IPS-18c (cell line): Measurements from ENCODE around the gene C1orf167.
A peak's percentile ranks its signal among the peaks of the same experiment; 100 is the strongest.

Experiments used
- H3K4me3 ChIP-seq: 2 replicates; pipeline ENCODE4 v1.7.0; 2013; ENCODE audit warnings: low read depth, mild to moderate bottlenecking, low read length, moderate library complexity; ENCODE audit not compliant: insufficient read depth
- H3K9me3 ChIP-seq: one replicate; pipeline ENCODE4 v1.6.1; 2013; ENCODE audit warnings: mild to moderate bottlenecking, low read length, moderate library complexity; ENCODE audit not compliant: control insufficient read depth, insufficient read depth

The C1orf167 gene

GRCh38 chr1:11790101-11790879 lies 28.3 kb downstream of the C1orf167 start:
- Histone ChIP-seq H3K4me3 (no peak overlapping the region), H3K9me3 (no peaks in the 10 kb centered on the region)

- Histone ChIP-seq H3K4me3 (no peak overlapping the region), H3K9me3 (no peaks in the 10 kb centered on the region)
Measured at GRCh38 chr1:11790880-11791715, 29.1 kb downstream of the C1orf167 start.

- no peak overlapping the region for H3K4me3 ChIP-seq
- H3K9me3 ChIP-seq, result no peaks in the 10 kb centered on the region
Measured at GRCh38 chr1:11792106-11792505, 30.1 kb downstream of the C1orf167 start.

GRCh38 chr1:11793819-11794218 lies 31.8 kb downstream of the C1orf167 start:
- H3K4me3 ChIP-seq, result no peak overlapping the region
- no peaks in the 10 kb centered on the region for H3K9me3 ChIP-seq

- Histone ChIP-seq H3K4me3 (no peak overlapping the region), H3K9me3 (no peaks in the 10 kb centered on the region)
Measured at GRCh38 chr1:11794446-11795237, 32.6 kb downstream of the C1orf167 start.

- H3K9me3 ChIP-seq, result no peaks in the 10 kb centered on the region
- no peak overlapping the region for H3K4me3 ChIP-seq
Measured at GRCh38 chr1:11795238-11795890, 33.4 kb downstream of the C1orf167 start.

GRCh38 chr1:11796036-11796828 lies 34.2 kb downstream of the C1orf167 start:
- Histone ChIP-seq H3K4me3 (no peak overlapping the region), H3K9me3 (no peaks in the 10 kb centered on the region)

- no peaks in the 10 kb centered on the region for H3K9me3 ChIP-seq
- H3K4me3 ChIP-seq, result no peak overlapping the region
Measured at GRCh38 chr1:11797525-11798216, 35.7 kb downstream of the C1orf167 start.

- Histone ChIP-seq H3K4me3 (no peak overlapping the region), H3K9me3 (peaks cover 2% of the 10 kb centered on the region)
Measured at GRCh38 chr1:11799099-11799498, 37.1 kb downstream of the C1orf167 start.

- Histone ChIP-seq H3K4me3 (no peak overlapping the region), H3K9me3 (peaks cover 2% of the 10 kb centered on the region)
Measured at GRCh38 chr1:11799896-11800295, 37.9 kb downstream of the C1orf167 start.

GRCh38 chr1:11800391-11800755 lies 38.4 kb downstream of the C1orf167 start:
- no peak overlapping the region for H3K4me3 ChIP-seq
- peaks cover 2% of the 10 kb centered on the region for H3K9me3 ChIP-seq

- H3K4me3 ChIP-seq, result no peak overlapping the region
Measured at GRCh38 chr1:11800756-11801433, 38.9 kb downstream of the C1orf167 start.

GRCh38 chr1:11802616-11802972 lies 40.6 kb downstream of the C1orf167 start:
- Histone ChIP-seq H3K9me3 (peaks cover 2% of the 10 kb centered on the region), H3K4me3 (peak overlapping the region; percentile 64; the same call in 1 of the 2 replicates)

More at GRCh38 chr1:11800756-11801433, 38.9 kb downstream of the C1orf167 start:
- peaks cover 2% of the 10 kb centered on the region for H3K9me3 ChIP-seq

- Histone ChIP-seq H3K9me3 (peaks cover 2% of the 10 kb centered on the region), H3K4me3 (peak overlapping the region; percentile 64)
Measured at GRCh38 chr1:11802973-11803885, 41.2 kb downstream of the C1orf167 start.
